GM12878 (cell line): ENCODE measurements around the gene WDFY4. TPM values are rescaled to one million over a fixed set of nuclear protein-coding genes. Genes with fewer than 3 reads are reported as not detected.

Source experiments
- ATAC-seq: fragments of 200-7000 bp; cut with Tn5 transposase; 3 replicates; pipeline ENCODE4 v1.9.1; 2020; ENCODE audit warnings: mild to moderate bottlenecking, moderate library complexity
- BruUV-seq: library from RNA; stranded (reverse); fragments of 400-500 nt; replicated peaks from 2 replicates; lab custom pipeline; 2021; lab: Mats Ljungman, UMichigan
- CTCF ChIA-PET: fragments of 300-600 bp; sonication (Branson Sonifier 250); formaldehyde crosslinking; extraction: SDS; loops from one replicate; lab custom pipeline; 2021; ENCODE audit warnings: inconsistent platforms; lab: Yijun Ruan, JAX
- POLR2A ChIA-PET: fragments of 350-600 bp; formaldehyde crosslinking; extraction: SDS; loops from one replicate; lab custom pipeline; 2021; ENCODE audit warnings: inconsistent platforms; lab: Charles Lee
- RAD21 ChIA-PET: fragments of 300-600 bp; sonication (Branson Sonifier 250); formaldehyde crosslinking; loops from one replicate; lab custom pipeline; 2023; ENCODE audit warnings: antibody characterized with exemption; ENCODE audit not compliant: unreplicated experiment; lab: Charles Lee
- SMC1A ChIA-PET: fragments of 300-600 bp; sonication (Branson Sonifier 250); formaldehyde crosslinking; loops from one replicate; lab custom pipeline; 2023; ENCODE audit not compliant: unreplicated experiment, uncharacterized antibody; lab: Charles Lee
- DNase-seq: peaks from one replicate; pipeline ENCODE4 v3.0.0-alpha.2; 2011; ENCODE audit warnings: low read depth, low spot score
- FAIRE-seq: peaks from 3 replicates; lab custom pipeline; 2011; peaks lifted over from hg19 to GRCh38; lab: Jason Lieb, UNC
- H2AFZ ChIP-seq: 2 replicates; pipeline ENCODE4 v1.6.0; 2011; ENCODE audit warnings: low read depth, low read length, control low read depth; ENCODE audit not compliant: control insufficient read depth
- H3K27ac ChIP-seq: 2 replicates; pipeline ENCODE4 v1.5.1; 2011; ENCODE audit warnings: control low read depth; ENCODE audit not compliant: control insufficient read depth, insufficient read depth
- H3K27me3 ChIP-seq, 2 experiments: replicated peaks in 1 of 2; 2 replicates each; pipeline versions ENCODE4 v1.6.0 to v1.6.1; 2011; ENCODE audit warnings: low read length in 1 of 2; ENCODE audit not compliant: control insufficient read depth in 2 of 2, insufficient read depth in 2 of 2
- H3K36me3 ChIP-seq, 2 experiments: 2 replicates each; pipeline ENCODE4 v1.5.1; 2011; ENCODE audit warnings: low read length in 1 of 2; ENCODE audit not compliant: control insufficient read depth in 2 of 2, insufficient read depth in 2 of 2
- H3K4me1 ChIP-seq: 2 replicates; pipeline ENCODE4 v1.6.1; 2011; ENCODE audit warnings: mild to moderate bottlenecking, low read length, moderate library complexity, mixed read lengths; ENCODE audit not compliant: control insufficient read depth, insufficient read depth
- H3K4me2 ChIP-seq: 2 replicates; pipeline ENCODE4 v1.6.0; 2011; ENCODE audit warnings: control low read depth; ENCODE audit not compliant: control insufficient read depth, insufficient read depth
- H3K4me3 ChIP-seq: fragments of 200-600 bp; sonication (generic); 2 replicates; pipeline ENCODE4 v1.5.1; 2016
- H3K79me2 ChIP-seq: 2 replicates; pipeline ENCODE4 v1.6.0; 2011; ENCODE audit warnings: low read length; ENCODE audit not compliant: control insufficient read depth, insufficient read depth
- H3K9ac ChIP-seq: 2 replicates; pipeline ENCODE4 v1.8.0; 2011; ENCODE audit warnings: low read length, control low read depth, mixed read lengths; ENCODE audit not compliant: control insufficient read depth, insufficient read depth
- H3K9me3 ChIP-seq: replicated peaks from 3 replicates; pipeline ENCODE4 v1.5.1; 2011; ENCODE audit warnings: mild to moderate bottlenecking, low read length; ENCODE audit not compliant: control insufficient read depth, insufficient read depth
- H4K20me1 ChIP-seq: 2 replicates; pipeline ENCODE4 v1.6.0; 2011; ENCODE audit not compliant: control insufficient read depth, insufficient read depth
- EP300 ChIP-seq, 2 experiments: fragments of 150-350 bp in 1 of 2; IDR thresholded peaks; 2 replicates each; pipeline ENCODE4 v1.6.1; 2011 to 2012; ENCODE audit warnings: low read depth in 2 of 2, low read length in 2 of 2, borderline replicate concordance in 1 of 2, improper control_type of control experiment in 1 of 2, inconsistent platforms in 1 of 2; ENCODE audit not compliant: control insufficient read depth in 1 of 2
- NR2C1 ChIP-seq: fragments of 450-650 bp; IDR thresholded peaks from 2 replicates; pipeline ENCODE4 v1.6.1; 2017; ENCODE audit warnings: antibody characterized with exemption, mild to moderate bottlenecking, moderate library complexity
- NRF1 ChIP-seq: conservative IDR thresholded peaks from 2 replicates; pipeline ENCODE4 v1.6.1; 2011; ENCODE audit warnings: mild to moderate bottlenecking, low read depth, low read length, improper control_type of control experiment
- RBBP5 ChIP-seq: fragments of 200-600 bp; sonication (generic); conservative IDR thresholded peaks from 2 replicates; pipeline ENCODE4 v1.6.1; 2016
- SPI1 ChIP-seq: IDR thresholded peaks from 2 replicates; pipeline ENCODE4 v1.6.1; 2011; ENCODE audit warnings: low read depth, mild to moderate bottlenecking, low read length, moderate library complexity, borderline replicate concordance; ENCODE audit not compliant: insufficient read depth
- TARDBP ChIP-seq: IDR thresholded peaks from 2 replicates; pipeline ENCODE4 v1.6.1; 2016; ENCODE audit warnings: borderline replicate concordance
- ZSCAN29 ChIP-seq: fragments of 450-650 bp; IDR thresholded peaks from 2 replicates; pipeline ENCODE4 v1.6.1; 2017; ENCODE audit warnings: mild to moderate bottlenecking, moderate library complexity
- WGBS: methylation state at CpG from one replicate; pipeline ENCODE4 v1.1.6; 2016; ENCODE audit warnings: low lambda C conversion rate; ENCODE audit not compliant: insufficient replicate concordance, insufficient coverage; ENCODE audit errors: missing lambda C conversion rate; 5-methylcytosine and 5-hydroxymethylcytosine counted together
- in situ Hi-C: fragments of 300-500 bp; cut with MboI; formaldehyde crosslinking; loops from 9 replicates; pipeline ENCODE4 v1.14.3; 2018; ENCODE audit warnings: mixed read lengths
- intact Hi-C: fragments of 100-400 bp; cut with micrococcal nuclease; formaldehyde crosslinking; loops from one replicate; pipeline ENCODE4 v1.14.2; 2022; ENCODE audit not compliant: unreplicated experiment
- polyA plus RNA-seq, 11 experiments: library from polyadenylated mRNA; depleted of rRNA in 4 of 11; unstranded in 6 of 11; stranded (reverse) in 5 of 11; fragments of >200 nt; fragmentation: Nextera tagmentation in 4 of 11; fragmentation: Illumina TruSeq in 1 of 11; extraction: Ambion mirVana in 4 of 11; extraction: Trizol in 1 of 11; gene quantifications; 1 replicate in 1 of 11; 2 replicates in 10 of 11; pipeline versions ENCODE4 v1.2.1 to v1.2.3, GENCODE V29; 2011 to 2016; ENCODE audit warnings: inconsistent platforms in 2 of 11, missing spikeins in 2 of 11, low read depth in 1 of 11
- total RNA-seq, 4 experiments: library from RNA; depleted of rRNA in 3 of 4; stranded (reverse); fragments of >200 nt in 3 of 4; fragmentation: Illumina TruSeq in 1 of 4; extraction: Trizol in 1 of 4; gene quantifications; 2 replicates each; pipeline versions ENCODE4 v1.2.1 to v1.2.3, GENCODE V29; 2013 to 2021
- TF ChIP-seq, protein P1 (sequence below): fragments of 450-650 bp; IDR thresholded peaks from 2 replicates; pipeline ENCODE4 v1.6.1; 2017; ENCODE audit warnings: mild to moderate bottlenecking, moderate library complexity

WDFY4 gene
- total and polyA plus RNA-seq, 10 of the 15 experiments (the other 5 are each of a cell fraction or from before 2014, with no cell fraction given): 13.5 to 132 (median 47.3) TPM

DNA sequence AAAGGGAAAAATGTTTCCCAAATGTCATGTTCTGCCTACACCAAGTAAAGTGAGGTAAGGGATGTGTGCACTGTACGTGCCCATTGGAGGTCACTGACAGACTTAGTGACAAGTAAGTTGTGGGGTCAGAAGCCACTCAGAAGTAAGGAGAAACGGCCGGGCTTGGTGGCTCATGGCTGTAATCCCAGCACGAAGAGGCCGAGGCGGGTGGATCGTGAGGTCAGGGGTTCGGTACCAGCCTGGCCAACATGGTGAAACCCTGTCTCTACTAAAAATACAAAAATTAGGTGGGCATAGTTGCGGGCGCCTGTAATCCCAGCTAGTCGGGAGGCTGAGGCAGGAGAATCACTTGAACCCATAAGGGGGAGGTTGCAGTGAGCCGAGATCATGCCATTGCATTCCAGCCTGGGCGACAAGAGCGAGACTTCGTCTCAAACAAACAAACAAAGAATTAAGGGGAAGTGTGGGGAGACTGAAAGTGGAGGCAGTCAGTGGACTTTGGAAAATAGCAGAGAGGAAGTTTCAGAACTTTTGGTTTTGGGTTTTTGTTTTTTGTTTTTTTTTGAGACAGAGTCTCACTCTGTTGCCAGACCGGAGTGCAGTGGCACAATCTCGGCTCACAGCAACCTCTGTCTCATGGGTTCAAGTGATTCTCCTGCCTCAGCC lies 114.8 kb downstream of the WDFY4 start:
- 96% methylated on average over 17 of the region's 17 CpGs for WGBS
- no peak for ATAC-seq
- no peak for DNase-seq
- no peak overlapping the region for H3K4me3 ChIP-seq
- no peaks in the 10 kb centered on the region for H3K27me3 ChIP-seq
- peaks cover 14% of the 10 kb centered on the region for H4K20me1 ChIP-seq
- H3K9me3 ChIP-seq: no peaks in the 10 kb centered on the region; the same call in 2 of the 3 replicates
- H2AFZ ChIP-seq: no peak overlapping the region
- BruUV-seq: no TSS peak
- intact Hi-C loops (loop anchor here (5.0 kb wide), 1 partner anchor 127 kb away; no protein-coding TSS in a partner anchor), in situ Hi-C loops (loop anchor here (5.0 kb wide), 1 partner anchor 142 kb away; no protein-coding TSS in a partner anchor)
- ChIA-PET SMC1A (interaction anchor here (4.1 to 6.0 kb wide), 2 partner anchors 32 to 41 kb away, joined by 18 to 54 read pairs; no protein-coding TSS in a partner anchor), POLR2A (interaction anchor here (0.6 to 1.3 kb wide), 2 partner anchors 35 to 38 kb away, joined by 3 read pairs; no protein-coding TSS in a partner anchor), CTCF (interaction anchor here (6.1 kb wide), 1 partner anchor 141 kb away, joined by 86 read pairs; no protein-coding TSS in a partner anchor), RAD21 (interaction anchor here (1.3 kb wide), 1 partner anchor 251 kb away, joined by 3 read pairs; no protein-coding TSS in a partner anchor)
- no peak overlapping the region for H3K9ac ChIP-seq
- H3K4me2 ChIP-seq: no peak overlapping the region
- no peak for FAIRE-seq
- no peak overlapping the region for H3K27ac ChIP-seq
- no peak for TF ChIP-seq RBBP5
- H3K79me2 ChIP-seq: peaks cover 5% of the 10 kb centered on the region; the same call in 1 of the 2 replicates
- H3K4me1 ChIP-seq: peaks cover 50% of the 10 kb centered on the region
- H3K36me3 ChIP-seq: peaks cover 21 to 24% of the 10 kb centered on the region in 2 experiments

DNA sequence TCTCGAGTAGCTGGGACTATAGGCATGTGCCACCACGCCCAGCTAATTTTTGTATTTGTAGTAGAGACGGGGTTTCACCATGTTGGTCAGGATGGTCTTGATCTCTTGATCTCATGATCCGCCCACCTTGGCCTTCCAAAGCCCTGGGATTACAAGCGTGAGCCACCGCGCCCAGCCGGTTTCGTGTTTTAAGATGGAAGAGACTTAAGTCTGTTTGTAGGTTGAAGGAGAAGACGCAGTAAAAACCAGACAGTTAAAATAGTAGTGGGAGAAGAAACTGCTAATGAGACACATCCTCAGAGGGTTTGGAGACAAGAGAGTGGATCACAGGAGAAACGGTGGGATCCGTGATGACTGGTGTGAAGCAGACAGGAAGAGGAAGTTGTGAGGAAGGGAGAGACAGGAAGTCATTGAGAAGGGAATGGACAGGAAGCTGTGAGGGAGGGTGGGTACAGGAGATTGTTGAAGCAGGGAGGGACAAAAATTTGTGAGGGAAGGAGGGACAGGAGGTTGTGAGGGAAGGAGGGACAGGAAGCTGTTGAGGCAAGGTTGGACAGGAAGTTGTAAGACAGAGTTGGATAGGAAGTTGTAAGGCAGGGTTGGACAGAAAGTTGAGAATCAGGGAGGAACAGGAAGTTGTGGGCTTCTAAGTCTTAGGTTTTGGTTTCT lies 115.5 kb downstream of the WDFY4 start:
- SMC1A ChIA-PET: interaction anchor here (4.1 to 6.0 kb wide), 2 partner anchors 33 to 41 kb away, joined by 18 to 54 read pairs; no protein-coding TSS in a partner anchor
- Histone ChIP-seq H3K4me2 (peak overlapping the region; percentile 35), H4K20me1 (peaks cover 14% of the 10 kb centered on the region), H3K4me3 (no peak overlapping the region), H3K9ac (no peak overlapping the region), H3K4me1 (peaks cover 50% of the 10 kb centered on the region), H3K27ac (peak overlapping the region; percentile 70), H2AFZ (peak overlapping the region; percentile 74), H3K27me3 (no peaks in the 10 kb centered on the region), H3K36me3 (peaks cover 22 to 27% of the 10 kb centered on the region in 2 experiments), H3K9me3 (no peaks in the 10 kb centered on the region; the same call in 2 of the 3 replicates), H3K79me2 (peaks cover 5% of the 10 kb centered on the region; the same call in 1 of the 2 replicates)
- DNase-seq (peak; percentile 34), ATAC-seq (peak; percentile 12; the same call in 2 of the 3 replicates), FAIRE-seq (no peak)
- POLR2A ChIA-PET: interaction anchor here (0.6 to 1.3 kb wide), 3 partner anchors 36 to 128 kb away, joined by 3 to 7 read pairs (median 3); no protein-coding TSS in a partner anchor
- no TSS peak for BruUV-seq
- 85% methylated on average over 12 of the region's 12 CpGs for WGBS
- in situ Hi-C loops (loop anchor here (5.0 kb wide), 1 partner anchor 143 kb away; no protein-coding TSS in a partner anchor), intact Hi-C loops (loop anchor here (5.0 kb wide), 1 partner anchor 128 kb away; no protein-coding TSS in a partner anchor)
- CTCF ChIA-PET: interaction anchor here (6.1 kb wide), 1 partner anchor 142 kb away, joined by 86 read pairs; no protein-coding TSS in a partner anchor
- RAD21 ChIA-PET: interaction anchor here (0.6 to 1.3 kb wide), 2 partner anchors 134 to 252 kb away, joined by 3 to 4 read pairs; no protein-coding TSS in a partner anchor
- TF ChIP-seq NRF1 (no peak), EP300 (IDR thresholded peaks at IDR 0.05; ENCODE audit: borderline replicate concordance in 1 of 2, control insufficient read depth in 1 of 2, low read depth in 2 of 2, low read length in 2 of 2) (no peak), SPI1 (peak; percentile 50; the same call in 1 of the 2 replicates), NR2C1 (no peak), TARDBP (no peak), ZSCAN29 (no peak)
- TF ChIP-seq, protein P1, sequence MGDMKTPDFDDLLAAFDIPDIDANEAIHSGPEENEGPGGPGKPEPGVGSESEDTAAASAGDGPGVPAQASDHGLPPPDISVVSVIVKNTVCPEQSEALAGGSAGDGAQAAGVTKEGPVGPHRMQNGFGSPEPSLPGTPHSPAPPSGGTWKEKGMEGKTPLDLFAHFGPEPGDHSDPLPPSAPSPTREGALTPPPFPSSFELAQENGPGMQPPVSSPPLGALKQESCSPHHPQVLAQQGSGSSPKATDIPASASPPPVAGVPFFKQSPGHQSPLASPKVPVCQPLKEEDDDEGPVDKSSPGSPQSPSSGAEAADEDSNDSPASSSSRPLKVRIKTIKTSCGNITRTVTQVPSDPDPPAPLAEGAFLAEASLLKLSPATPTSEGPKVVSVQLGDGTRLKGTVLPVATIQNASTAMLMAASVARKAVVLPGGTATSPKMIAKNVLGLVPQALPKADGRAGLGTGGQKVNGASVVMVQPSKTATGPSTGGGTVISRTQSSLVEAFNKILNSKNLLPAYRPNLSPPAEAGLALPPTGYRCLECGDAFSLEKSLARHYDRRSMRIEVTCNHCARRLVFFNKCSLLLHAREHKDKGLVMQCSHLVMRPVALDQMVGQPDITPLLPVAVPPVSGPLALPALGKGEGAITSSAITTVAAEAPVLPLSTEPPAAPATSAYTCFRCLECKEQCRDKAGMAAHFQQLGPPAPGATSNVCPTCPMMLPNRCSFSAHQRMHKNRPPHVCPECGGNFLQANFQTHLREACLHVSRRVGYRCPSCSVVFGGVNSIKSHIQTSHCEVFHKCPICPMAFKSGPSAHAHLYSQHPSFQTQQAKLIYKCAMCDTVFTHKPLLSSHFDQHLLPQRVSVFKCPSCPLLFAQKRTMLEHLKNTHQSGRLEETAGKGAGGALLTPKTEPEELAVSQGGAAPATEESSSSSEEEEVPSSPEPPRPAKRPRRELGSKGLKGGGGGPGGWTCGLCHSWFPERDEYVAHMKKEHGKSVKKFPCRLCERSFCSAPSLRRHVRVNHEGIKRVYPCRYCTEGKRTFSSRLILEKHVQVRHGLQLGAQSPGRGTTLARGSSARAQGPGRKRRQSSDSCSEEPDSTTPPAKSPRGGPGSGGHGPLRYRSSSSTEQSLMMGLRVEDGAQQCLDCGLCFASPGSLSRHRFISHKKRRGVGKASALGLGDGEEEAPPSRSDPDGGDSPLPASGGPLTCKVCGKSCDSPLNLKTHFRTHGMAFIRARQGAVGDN: no peak; the same call in 1 of the 2 replicates
